ENCODE data around the gene BRD4.
"Not testable (repeated sequence)": the region's sequence is repeated elsewhere in the genome, so short reads cannot be mapped to it uniquely, and the experiment has no call there.

BRD4 gene

GRCh38 chr19:15332311-15332996, at the start of gene BRD4:
Gene BRD4 (minus strand): TSS chr19:15332539. CDS start chr19:15273099, 59,440 bp downstream.
- DNase-seq = peak; percentile 58

- DNase-seq = no peak
These were observed 49.5 kb upstream of the BRD4 start for GRCh38 chr19:15381864-15382263.

- DNase-seq = no peak
These were observed 49.1 kb upstream of the BRD4 start for GRCh38 chr19:15381429-15381828.

- DNase-seq = peak; percentile 54
These were observed 47.8 kb upstream of the BRD4 start for GRCh38 chr19:15379999-15380647.

GRCh38 chr19:15379083-15379998, 47.0 kb upstream of the BRD4 start, which contains the start of gene AKAP8:
Gene AKAP8 (minus strand): TSS chr19:15379787. CDS start chr19:15379731, 56 bp downstream.
- peak; percentile 99 for DNase-seq

- DNase-seq = peak; percentile 55
These were observed 46.3 kb upstream of the BRD4 start for GRCh38 chr19:15378534-15379082.

- no peak for DNase-seq
These were observed 42.6 kb upstream of the BRD4 start for GRCh38 chr19:15374796-15375440.

- no peak for DNase-seq
These were observed 41.8 kb upstream of the BRD4 start for GRCh38 chr19:15374105-15374651.

- no peak for DNase-seq
These were observed 41.3 kb upstream of the BRD4 start for GRCh38 chr19:15373644-15374043.

- no peak for DNase-seq
These were observed 40.6 kb upstream of the BRD4 start for GRCh38 chr19:15372891-15373301.

- DNase-seq = no peak
These were observed 40.1 kb upstream of the BRD4 start for GRCh38 chr19:15372470-15372869.

GRCh38 chr19:15371786-15372380, 39.5 kb upstream of the BRD4 start:
- no peak for DNase-seq

GRCh38 chr19:15371119-15371518, 38.8 kb upstream of the BRD4 start:
- DNase-seq = no peak

- no peak for DNase-seq
These were observed 37.2 kb upstream of the BRD4 start for GRCh38 chr19:15369594-15369891.

GRCh38 chr19:15368798-15369593, 36.7 kb upstream of the BRD4 start:
- DNase-seq = no peak

- no peak for DNase-seq
These were observed 35.8 kb upstream of the BRD4 start for GRCh38 chr19:15368051-15368632.

GRCh38 chr19:15367439-15367838, 35.1 kb upstream of the BRD4 start:
- DNase-seq = no peak

GRCh38 chr19:15365264-15365663, 32.9 kb upstream of the BRD4 start:
- DNase-seq = no peak

GRCh38 chr19:15363791-15364190, 31.5 kb upstream of the BRD4 start:
- DNase-seq = not testable (repeated sequence)

GRCh38 chr19:15363048-15363447, 30.7 kb upstream of the BRD4 start:
- DNase-seq = not testable (repeated sequence)

- not testable (repeated sequence) for DNase-seq
These were observed 27.7 kb upstream of the BRD4 start for GRCh38 chr19:15360015-15360414.

Measured in EL (cell line).